ENCODE measurements around the gene RADIL.
"Not testable (repeated sequence)": the region's sequence is repeated elsewhere in the genome, so short reads cannot be mapped to it uniquely, and the experiment has no call there.

RADIL gene

DNA sequence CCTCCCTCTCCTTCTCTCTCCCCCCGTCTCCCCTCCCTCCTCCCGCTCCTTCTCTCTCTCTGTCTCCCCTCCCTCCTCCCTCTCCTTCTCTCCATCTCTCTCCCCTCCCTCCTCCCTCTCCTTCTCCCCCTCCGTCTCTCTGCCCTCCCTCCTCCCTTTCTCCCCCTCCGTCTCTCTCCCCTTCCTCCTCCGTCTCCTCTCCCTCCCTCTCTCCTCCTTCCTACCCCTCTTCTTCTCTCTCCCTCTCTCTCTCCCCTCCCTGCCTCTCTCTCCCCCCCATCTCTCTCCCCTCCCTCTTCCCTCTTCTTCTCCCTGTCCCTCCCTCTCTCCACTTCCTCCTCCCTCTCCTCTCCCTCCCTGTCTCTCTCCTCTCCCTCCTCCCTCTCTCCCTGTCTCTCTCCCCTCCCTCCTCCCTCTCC, 75.9 kb downstream of the RADIL start:
- TF ChIP-seq, protein P1, sequence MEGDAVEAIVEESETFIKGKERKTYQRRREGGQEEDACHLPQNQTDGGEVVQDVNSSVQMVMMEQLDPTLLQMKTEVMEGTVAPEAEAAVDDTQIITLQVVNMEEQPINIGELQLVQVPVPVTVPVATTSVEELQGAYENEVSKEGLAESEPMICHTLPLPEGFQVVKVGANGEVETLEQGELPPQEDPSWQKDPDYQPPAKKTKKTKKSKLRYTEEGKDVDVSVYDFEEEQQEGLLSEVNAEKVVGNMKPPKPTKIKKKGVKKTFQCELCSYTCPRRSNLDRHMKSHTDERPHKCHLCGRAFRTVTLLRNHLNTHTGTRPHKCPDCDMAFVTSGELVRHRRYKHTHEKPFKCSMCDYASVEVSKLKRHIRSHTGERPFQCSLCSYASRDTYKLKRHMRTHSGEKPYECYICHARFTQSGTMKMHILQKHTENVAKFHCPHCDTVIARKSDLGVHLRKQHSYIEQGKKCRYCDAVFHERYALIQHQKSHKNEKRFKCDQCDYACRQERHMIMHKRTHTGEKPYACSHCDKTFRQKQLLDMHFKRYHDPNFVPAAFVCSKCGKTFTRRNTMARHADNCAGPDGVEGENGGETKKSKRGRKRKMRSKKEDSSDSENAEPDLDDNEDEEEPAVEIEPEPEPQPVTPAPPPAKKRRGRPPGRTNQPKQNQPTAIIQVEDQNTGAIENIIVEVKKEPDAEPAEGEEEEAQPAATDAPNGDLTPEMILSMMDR (IDR thresholded peaks at IDR 0.05; ENCODE audit: insufficient read depth, low read depth, low read length, missing control alignments) = no peak
- DNase-seq (ENCODE audit: low read depth) = no peak

DNA sequence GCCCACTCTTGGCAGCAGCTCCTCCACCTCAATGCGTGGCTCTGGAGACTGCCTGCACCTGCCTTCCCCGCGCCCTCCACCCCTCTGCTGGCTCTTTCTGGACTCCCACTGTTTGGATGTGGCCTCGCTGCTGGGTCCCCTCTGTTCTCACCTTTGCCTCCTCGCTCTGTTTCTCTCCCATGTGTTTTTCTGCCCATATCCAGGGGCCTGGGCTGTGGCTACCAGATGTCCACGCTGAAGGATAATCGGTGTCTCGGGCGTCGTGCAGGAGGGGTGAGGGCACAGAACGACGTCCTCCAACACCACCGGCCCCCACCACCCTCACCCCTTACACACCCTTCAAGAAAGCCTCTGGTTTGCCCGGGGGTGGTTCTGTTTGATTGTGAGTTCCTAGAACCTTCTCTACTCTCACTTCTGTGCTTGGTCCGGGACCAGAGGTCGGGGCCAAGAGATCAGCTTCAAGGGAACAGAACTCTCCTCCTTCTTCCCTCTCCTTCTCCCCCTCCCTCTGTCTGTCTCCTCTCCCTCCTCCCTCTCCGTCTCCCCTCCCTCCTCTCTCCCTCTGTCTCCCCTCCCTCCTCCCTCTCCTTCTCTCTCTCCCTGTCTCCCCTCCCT, 76.4 kb downstream of the RADIL start:
- DNase-seq (ENCODE audit: low read depth) = no peak
- TF ChIP-seq, protein P1 (IDR thresholded peaks at IDR 0.05; ENCODE audit: insufficient read depth, low read depth, low read length, missing control alignments) = no peak
- H3K4me3 ChIP-seq (ENCODE audit: low read length) = no peak overlapping the region

More for the DNA sequence above, 75.9 kb downstream of the RADIL start:
- H3K4me3 ChIP-seq (ENCODE audit: low read length) = no peak overlapping the region

DNA sequence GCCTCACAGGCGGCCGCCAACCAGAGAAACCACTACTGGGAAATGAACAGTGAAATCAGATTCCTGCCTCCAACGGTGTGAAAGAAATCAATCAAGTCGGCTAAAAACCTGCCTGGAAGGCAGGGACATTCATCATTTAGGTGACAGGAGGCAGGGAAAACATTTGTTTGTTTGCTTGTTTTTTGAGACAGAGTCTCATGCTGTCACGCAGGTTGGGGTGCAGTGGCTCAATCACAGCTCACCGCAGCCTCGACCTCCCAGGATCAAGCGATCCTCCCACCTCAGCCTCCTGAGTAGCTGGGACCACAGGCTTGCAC, 77.6 kb downstream of the RADIL start:
- H3K4me3 ChIP-seq (ENCODE audit: low read length) = no peak overlapping the region
- DNase-seq (ENCODE audit: low read depth) = no peak
- TF ChIP-seq, protein P1 (IDR thresholded peaks at IDR 0.05; ENCODE audit: insufficient read depth, low read depth, low read length, missing control alignments) = no peak

DNA sequence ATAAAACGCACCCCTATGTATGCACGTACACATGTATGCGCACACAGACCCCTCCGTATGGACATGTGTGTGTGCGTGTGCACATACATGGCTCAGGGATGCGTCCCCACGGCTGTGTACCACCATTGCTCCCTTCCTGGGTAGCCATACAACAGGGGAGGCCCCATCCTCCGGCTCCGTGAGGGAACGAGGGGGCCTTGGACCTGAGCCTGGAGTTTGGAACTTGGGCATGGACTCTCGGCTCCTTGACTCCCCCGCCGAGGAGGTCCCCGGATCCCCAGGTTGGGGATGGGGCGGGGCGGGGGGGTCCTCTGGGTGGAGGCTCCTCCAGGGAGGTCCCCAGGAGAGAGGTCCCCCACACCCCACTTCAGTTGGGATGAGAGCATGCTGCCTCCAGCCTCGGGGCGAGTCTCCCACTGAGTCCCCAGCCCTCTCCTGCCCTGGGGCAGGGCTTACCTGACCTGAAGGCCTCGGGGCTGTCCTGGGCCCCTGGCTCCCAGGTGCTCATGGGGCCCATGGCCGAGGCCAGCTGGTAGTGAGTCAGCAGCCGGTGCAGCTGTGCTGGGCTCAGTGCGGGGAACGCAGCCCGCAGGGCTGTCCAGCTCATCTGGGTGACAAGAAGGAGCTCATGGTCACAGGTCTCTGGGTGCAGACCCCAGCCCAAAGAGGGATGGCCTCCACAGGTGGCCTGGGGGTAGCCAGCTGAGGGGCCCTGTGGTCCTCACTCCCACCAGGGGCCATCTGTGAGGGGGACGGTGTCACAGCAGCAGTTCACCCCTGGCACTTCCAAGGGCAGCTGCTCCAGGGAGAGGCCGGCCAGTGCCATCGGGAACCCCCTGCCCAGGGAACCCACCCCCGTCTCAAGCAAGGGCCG, 78.2 kb downstream of the RADIL start:
- no peak for DNase-seq (ENCODE audit: low read depth)
- H3K4me3 ChIP-seq (ENCODE audit: low read length) = no peak overlapping the region
- TF ChIP-seq, protein P1 (IDR thresholded peaks at IDR 0.05; ENCODE audit: insufficient read depth, low read depth, low read length, missing control alignments) = no peak

DNA sequence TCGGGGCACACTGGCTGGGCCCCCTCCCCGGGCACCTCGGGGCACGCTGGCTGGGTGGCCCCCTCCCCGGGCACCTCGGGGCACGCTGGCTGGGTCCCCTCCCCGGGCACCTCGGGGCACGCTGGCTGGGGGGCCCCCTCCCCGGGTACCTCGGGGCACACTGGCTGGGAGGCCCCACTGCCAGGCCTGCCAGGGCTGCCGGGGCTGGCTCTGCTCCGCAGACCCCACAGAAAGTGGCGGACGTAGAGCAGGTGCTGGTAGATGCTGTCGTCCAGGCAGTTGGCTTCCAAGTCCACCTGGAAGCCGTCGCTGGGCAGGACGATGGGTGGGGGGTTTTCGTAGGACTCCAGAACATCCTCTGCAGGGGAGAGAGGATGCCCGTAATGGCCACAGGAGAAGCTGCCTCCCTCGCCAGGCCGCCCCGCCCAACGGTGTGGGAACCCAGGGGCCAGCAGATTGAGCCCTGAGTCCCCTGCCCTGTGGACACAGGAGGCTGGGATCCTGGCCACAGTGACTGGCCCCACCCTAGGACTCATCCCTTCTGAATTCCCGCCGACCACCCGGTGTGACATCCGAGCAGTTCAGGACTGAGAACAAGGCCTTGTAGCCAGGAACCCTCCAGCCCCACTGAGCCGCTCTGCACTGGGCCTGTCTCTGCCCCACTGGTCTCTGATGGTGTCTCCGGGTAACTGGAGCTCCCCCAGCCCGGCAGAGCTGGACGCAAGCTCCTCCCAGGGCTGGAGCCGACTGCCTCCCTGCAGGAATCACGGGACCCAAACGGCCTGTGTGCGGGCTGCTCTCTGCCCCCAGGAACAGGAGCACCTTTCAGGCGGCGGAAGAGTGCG, 79.9 kb downstream of the RADIL start:
- TF ChIP-seq, protein P1 (IDR thresholded peaks at IDR 0.05; ENCODE audit: insufficient read depth, low read depth, low read length, missing control alignments) = no peak
- no peak overlapping the region for H3K4me3 ChIP-seq (ENCODE audit: low read length)
- DNase-seq (ENCODE audit: low read depth) = no peak

DNA sequence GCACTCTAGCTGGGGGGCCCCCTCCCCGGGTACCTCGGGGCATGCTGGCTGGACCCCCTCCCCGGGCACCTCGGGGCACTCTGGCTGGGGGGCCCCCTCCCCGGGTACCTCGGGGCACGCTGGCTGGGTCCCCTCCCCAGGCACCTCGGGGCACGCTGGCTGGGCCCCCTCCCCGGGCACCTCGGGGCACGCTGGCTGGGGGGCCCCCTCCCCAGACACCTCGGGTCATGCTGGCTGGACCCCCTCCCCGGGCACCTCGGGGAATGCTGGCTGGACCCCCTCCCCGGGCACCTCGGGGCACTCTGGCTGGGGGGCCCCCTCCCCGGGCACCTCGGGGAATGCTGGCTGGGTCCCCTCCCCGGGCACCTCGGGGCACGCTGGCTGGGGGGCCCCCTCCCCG, 80.9 kb downstream of the RADIL start:
- not testable (repeated sequence) for DNase-seq (ENCODE audit: low read depth); H3K4me3 ChIP-seq (ENCODE audit: low read length)

DNA sequence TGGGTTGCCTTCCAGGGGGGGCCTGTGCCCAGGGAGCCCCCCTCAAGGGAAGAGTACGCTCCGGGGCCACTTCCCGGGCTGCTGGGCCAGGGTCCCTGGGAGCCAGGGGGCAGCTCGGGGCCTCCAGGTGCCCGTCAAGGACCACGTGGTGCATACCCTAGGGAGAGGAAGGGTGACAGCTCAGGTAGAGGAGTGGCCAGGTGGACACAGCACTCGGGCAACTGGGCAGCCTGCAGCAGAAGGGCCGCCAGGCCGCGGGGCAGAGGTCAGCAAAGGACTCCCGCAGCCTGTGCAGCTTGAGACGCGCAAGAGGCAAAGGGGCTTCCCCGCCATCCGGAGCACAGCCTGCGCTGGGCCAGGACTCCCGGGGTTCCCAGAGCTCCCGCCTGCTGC, 81.7 kb downstream of the RADIL start:
- no peak for DNase-seq (ENCODE audit: low read depth)
- TF ChIP-seq, protein P1 (IDR thresholded peaks at IDR 0.05; ENCODE audit: insufficient read depth, low read depth, low read length, missing control alignments) = no peak
- H3K4me3 ChIP-seq (ENCODE audit: low read length) = no peak overlapping the region

Measured in epithelial cell of esophagus (primary cell).